Measurements from ENCODE around the gene PRDM16. TPM values are rescaled to one million over a fixed set of nuclear protein-coding genes. Genes with fewer than 3 reads are reported as not detected.

The PRDM16 gene
- total and polyA plus RNA-seq, 3 donors from 2014 or later, result 2.1 to 5.6 (median 4.7) TPM

DNA sequence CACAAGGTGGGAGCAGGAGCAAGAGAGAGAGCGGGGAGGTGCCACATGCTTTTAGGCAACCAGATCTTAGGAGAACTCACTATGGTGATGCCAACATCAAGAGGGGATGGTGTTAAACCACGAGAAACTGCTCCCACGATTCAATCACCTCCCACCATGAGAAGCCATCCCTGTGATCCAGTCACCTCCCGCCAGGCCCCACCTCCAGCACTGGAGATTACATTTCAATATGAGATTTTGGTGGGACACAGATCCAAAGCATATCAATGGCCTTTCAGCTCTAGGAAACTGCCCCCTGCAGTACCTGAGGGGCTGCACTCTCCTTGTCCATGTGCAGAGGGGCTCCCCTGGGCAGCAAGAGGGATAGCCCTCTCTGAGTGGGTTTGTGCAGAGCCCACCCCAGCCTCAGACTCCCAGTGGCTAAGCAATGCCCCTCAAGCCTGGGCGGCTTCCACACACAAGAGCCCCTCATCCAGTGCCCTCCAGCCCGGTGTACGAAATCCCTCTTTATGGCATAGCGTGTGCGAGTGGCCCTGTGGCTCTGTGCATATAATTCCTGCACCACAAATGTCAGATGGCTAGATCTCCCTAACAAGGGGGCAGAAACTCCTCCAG is 15.5 kb upstream of the PRDM16 start:
- no peaks in the 10 kb centered on the region for H3K9me3 ChIP-seq
- H3K4me1 ChIP-seq, result no peaks in the 10 kb centered on the region
- H3K36me3 ChIP-seq (ENCODE audit: low read depth, missing control alignments), result no peaks in the 10 kb centered on the region
- no peaks in the 10 kb centered on the region for H3K27me3 ChIP-seq
- 91 to 97% methylated on average over 8 to 9 of the region's 9 CpGs for WGBS, 2 donors
- H3K4me3 ChIP-seq, result no peak overlapping the region
- TF ChIP-seq POLR2A (IDR thresholded peaks at IDR 0.05) (no peak), CTCF (IDR thresholded peaks at IDR 0.05) (no peak)
- intact Hi-C loops (cut with DNase I; ENCODE audit: low total_unique reads), result no loop called here
- no peak for DNase-seq
- no peak overlapping the region for H3K27ac ChIP-seq

- intact Hi-C loops (cut with DNase I; ENCODE audit: low total_unique reads), result no loop called here
- no peak for TF ChIP-seq POLR2A (IDR thresholded peaks at IDR 0.05)
- no peak for TF ChIP-seq CTCF (IDR thresholded peaks at IDR 0.05)
- Histone ChIP-seq H3K4me1 (no peaks in the 10 kb centered on the region), H3K9me3 (no peaks in the 10 kb centered on the region), H3K4me3 (no peak overlapping the region), H3K36me3 (ENCODE audit: low read depth, missing control alignments) (no peaks in the 10 kb centered on the region), H3K27ac (no peak overlapping the region), H3K27me3 (no peaks in the 10 kb centered on the region)
- 83 to 87% methylated on average over 6 of the region's 6 CpGs for WGBS, 2 donors
- no peak for DNase-seq
These were observed 15.0 kb upstream of the PRDM16 start for GRCh38 chr1:3053986-3054385.

- no peak overlapping the region for H3K4me3 ChIP-seq
- no peaks in the 10 kb centered on the region for H3K4me1 ChIP-seq
- intact Hi-C loops (cut with DNase I; ENCODE audit: low total_unique reads), result no loop called here
- no peaks in the 10 kb centered on the region for H3K27me3 ChIP-seq
- TF ChIP-seq POLR2A (IDR thresholded peaks at IDR 0.05) (no peak), CTCF (IDR thresholded peaks at IDR 0.05) (no peak)
- H3K9me3 ChIP-seq, result no peaks in the 10 kb centered on the region
- no peak for DNase-seq
- H3K27ac ChIP-seq, result no peak overlapping the region
- H3K36me3 ChIP-seq (ENCODE audit: low read depth, missing control alignments), result no peaks in the 10 kb centered on the region
- 87 to 92% methylated on average over 12 of the region's 12 CpGs for WGBS, 2 donors
These were observed 14.5 kb upstream of the PRDM16 start for GRCh38 chr1:3054474-3054873.

GRCh38 chr1:3055051-3055450 is 14.0 kb upstream of the PRDM16 start:
- intact Hi-C loops (cut with DNase I; ENCODE audit: low total_unique reads), result no loop called here
- H3K4me3 ChIP-seq, result no peak overlapping the region
- WGBS, 2 donors, result 87 to 90% methylated on average over 9 of the region's 9 CpGs
- H3K27me3 ChIP-seq, result no peaks in the 10 kb centered on the region
- H3K4me1 ChIP-seq, result no peaks in the 10 kb centered on the region
- H3K9me3 ChIP-seq, result no peaks in the 10 kb centered on the region
- DNase-seq, result no peak
- H3K27ac ChIP-seq, result no peak overlapping the region
- H3K36me3 ChIP-seq (ENCODE audit: low read depth, missing control alignments), result no peaks in the 10 kb centered on the region
- TF ChIP-seq POLR2A (IDR thresholded peaks at IDR 0.05), result no peak
- no peak for TF ChIP-seq CTCF (IDR thresholded peaks at IDR 0.05)

DNA sequence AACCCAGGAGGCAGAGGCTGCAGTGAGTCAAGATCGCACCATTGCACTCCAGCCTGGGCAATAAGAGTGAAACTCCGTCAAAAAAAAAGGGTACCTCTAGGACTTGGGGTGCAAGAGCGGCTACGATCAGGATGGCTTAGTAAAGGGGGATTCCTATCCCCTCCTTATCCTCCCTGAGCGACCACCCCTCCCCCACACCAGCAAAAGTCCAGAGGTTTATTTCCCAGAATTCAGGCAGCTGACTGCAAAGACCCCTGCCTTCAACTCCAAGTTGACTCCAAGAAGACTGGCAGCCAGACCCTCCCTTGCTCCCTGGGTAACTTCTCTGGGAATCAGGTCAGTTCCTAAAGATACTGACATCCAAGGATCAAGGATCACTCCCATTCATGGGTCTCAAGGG is 12.4 kb upstream of the PRDM16 start:
- TF ChIP-seq CTCF (IDR thresholded peaks at IDR 0.05), result no peak
- no peak for TF ChIP-seq POLR2A (IDR thresholded peaks at IDR 0.05)
- no peak overlapping the region for H3K4me3 ChIP-seq
- intact Hi-C loops (cut with DNase I; ENCODE audit: low total_unique reads), result no loop called here
- no peaks in the 10 kb centered on the region for H3K9me3 ChIP-seq
- H3K27ac ChIP-seq, result no peak overlapping the region
- whole genome bisulfite sequencing, 2 donors, result 90 to 92% methylated on average over 5 of the region's 5 CpGs
- H3K27me3 ChIP-seq, result no peaks in the 10 kb centered on the region
- H3K4me1 ChIP-seq, result no peaks in the 10 kb centered on the region
- H3K36me3 ChIP-seq (ENCODE audit: low read depth, missing control alignments), result no peaks in the 10 kb centered on the region
- no peak for DNase-seq

Data from testis (tissue), 3 donors.